ENCODE results near the gene THEM4.
"Not testable (repeated sequence)": the region's sequence is repeated elsewhere in the genome, so short reads cannot be mapped to it uniquely, and the experiment has no call there.

GRCh38 chr1:151884445-151884844 lies 24.9 kb downstream of the THEM4 start:
- not testable (repeated sequence) for TF ChIP-seq CTCF, POLR2A (IDR thresholded peaks at IDR 0.05)
